Measurements from ENCODE around the gene TNS3.

- TF ChIP-seq, protein P1, sequence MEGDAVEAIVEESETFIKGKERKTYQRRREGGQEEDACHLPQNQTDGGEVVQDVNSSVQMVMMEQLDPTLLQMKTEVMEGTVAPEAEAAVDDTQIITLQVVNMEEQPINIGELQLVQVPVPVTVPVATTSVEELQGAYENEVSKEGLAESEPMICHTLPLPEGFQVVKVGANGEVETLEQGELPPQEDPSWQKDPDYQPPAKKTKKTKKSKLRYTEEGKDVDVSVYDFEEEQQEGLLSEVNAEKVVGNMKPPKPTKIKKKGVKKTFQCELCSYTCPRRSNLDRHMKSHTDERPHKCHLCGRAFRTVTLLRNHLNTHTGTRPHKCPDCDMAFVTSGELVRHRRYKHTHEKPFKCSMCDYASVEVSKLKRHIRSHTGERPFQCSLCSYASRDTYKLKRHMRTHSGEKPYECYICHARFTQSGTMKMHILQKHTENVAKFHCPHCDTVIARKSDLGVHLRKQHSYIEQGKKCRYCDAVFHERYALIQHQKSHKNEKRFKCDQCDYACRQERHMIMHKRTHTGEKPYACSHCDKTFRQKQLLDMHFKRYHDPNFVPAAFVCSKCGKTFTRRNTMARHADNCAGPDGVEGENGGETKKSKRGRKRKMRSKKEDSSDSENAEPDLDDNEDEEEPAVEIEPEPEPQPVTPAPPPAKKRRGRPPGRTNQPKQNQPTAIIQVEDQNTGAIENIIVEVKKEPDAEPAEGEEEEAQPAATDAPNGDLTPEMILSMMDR (IDR thresholded peaks at IDR 0.05 in 8 of 11, conservative IDR thresholded peaks at IDR 0.05 in 3 of 11), result no peak
- no peak for TF ChIP-seq POLR2A (IDR thresholded peaks at IDR 0.05)
These were observed 45.9 kb downstream of the TNS3 start for GRCh38 chr7:47535704-47536628.

Measured in spleen (tissue), 7 donors.